ENCODE measurements around the gene FAM114A1.

DNA sequence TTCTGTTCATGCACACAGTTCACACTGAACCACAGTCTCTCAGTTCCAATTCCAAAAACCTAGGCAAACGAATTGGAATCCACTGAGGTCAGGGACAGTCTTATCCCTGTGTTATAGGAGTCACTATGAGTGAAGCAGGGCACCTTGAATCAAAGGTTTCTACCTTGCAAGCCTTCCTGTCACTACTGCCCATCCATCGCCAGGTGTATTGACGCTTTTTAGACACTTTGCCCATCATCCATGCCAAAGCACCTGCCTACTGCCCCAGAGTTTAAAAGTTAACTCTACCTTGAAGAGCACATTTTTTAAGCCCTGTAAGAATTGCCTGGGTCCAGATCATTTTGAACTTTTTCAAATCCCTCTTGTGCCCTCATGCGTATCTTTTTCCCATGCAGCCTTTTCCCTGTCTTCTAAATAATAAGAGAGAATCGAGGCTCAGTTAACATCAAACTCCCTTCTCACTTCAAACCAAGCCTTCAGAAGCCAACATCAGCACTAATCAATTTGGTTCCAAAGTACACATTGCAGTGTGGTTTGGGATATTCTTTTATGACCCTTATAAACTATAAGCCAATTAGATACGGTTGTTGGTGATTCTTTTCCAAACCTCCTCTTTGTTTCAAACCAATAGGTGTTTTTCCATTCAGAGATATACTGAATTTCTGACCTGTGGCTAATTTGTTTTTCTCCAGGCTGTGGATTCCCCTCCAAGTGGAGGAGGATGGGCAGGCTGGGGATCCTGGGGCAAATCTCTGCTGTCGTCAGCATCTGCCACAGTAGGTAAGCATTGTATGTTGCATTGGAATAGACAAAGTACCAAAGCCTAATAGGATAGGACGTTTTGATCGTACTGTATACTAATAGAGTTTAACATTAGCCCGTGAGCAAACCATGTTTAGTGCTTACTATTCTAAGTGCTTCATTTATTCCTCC, 23.7 kb downstream of the FAM114A1 start:
- TF ChIP-seq CTCF (IDR thresholded peaks at IDR 0.05): no peak
- TF ChIP-seq ZFX (IDR thresholded peaks at IDR 0.05; ENCODE audit: borderline replicate concordance): no peak
